GM04503 (cell line): ENCODE data around the gene CYSTM1.
"Not testable (repeated sequence)": the region's sequence is repeated elsewhere in the genome, so short reads cannot be mapped to it uniquely, and the experiment has no call there.

ENCODE experiments used
- DNase-seq: peaks from one replicate; pipeline ENCODE4 v3.0.0-alpha.2; 2012; ENCODE audit warnings: low read depth

The CYSTM1 gene

DNA sequence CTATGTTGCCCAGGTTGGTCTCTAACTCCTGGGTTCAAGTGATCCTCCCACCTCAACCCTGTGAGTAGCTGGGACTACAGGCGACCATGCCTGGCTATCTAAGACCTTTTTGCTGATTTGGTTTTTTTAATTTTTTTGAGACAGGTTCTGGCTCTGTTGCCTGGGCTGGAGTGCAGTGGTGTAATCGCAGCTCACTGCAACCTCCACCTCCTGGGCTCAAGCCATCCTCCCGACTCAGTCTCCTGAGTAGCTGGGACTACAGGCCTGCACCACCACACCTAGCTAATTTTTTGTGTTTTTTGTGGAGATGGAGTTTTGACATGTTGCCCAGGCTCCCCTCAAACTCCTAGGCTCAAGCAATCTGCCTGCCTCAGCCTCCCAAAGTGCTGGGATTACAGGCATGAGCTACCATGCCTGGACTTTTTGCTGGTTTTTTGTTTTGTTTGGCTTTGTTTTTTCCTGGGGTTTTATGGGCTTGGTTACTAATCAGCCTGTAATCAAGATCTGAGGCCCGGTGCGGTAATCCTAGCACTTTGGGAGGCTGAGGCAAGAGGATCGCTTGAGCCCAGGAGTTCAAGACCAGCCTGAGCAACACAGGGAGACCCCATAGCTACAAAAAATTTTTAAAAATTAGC is 3.6 kb downstream of the CYSTM1 start:
- no peak for DNase-seq

DNA sequence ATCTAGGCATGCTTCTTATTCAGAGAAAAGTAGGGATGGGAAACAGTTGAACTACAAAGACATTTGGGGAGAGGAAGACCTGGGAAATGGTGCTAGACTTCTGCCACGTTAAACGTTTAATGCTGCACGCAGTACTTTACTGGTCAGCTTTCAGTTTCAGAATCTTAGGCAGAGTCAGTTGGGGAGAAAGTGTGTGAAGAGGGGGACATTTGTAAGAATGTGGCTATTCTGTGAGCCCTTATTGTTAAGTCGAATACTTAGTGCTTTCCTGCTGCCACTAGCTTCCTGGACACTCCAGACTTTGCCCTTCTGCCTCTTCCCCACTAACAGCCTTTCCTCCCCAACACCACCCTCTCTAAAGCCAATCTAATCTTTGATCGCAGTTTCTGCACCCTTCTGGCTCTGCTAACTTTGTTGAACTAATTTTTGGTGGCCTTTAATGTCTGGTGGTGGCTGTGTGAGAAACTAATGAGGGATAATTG is 6.1 kb downstream of the CYSTM1 start:
- DNase-seq: no peak

DNA sequence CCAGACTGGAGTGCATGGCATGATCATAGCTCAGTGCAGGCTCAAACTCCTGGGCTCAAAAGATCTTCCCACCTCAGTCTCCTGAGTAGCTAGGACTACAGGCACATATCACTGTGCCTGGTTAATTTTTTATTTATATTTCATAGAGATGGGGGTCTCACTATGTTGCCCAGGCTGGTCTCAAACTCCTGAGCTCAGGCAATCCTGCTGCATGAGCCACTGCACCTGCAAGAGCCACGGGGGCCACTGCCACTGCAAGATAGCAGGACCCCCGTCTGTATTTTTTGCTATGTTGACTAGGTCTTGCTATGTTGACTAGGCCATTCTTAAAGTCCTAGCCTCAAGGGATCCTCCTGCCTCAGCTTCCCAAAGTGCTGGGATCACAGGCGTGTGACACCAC is 6.5 kb downstream of the CYSTM1 start:
- no peak for DNase-seq

DNA sequence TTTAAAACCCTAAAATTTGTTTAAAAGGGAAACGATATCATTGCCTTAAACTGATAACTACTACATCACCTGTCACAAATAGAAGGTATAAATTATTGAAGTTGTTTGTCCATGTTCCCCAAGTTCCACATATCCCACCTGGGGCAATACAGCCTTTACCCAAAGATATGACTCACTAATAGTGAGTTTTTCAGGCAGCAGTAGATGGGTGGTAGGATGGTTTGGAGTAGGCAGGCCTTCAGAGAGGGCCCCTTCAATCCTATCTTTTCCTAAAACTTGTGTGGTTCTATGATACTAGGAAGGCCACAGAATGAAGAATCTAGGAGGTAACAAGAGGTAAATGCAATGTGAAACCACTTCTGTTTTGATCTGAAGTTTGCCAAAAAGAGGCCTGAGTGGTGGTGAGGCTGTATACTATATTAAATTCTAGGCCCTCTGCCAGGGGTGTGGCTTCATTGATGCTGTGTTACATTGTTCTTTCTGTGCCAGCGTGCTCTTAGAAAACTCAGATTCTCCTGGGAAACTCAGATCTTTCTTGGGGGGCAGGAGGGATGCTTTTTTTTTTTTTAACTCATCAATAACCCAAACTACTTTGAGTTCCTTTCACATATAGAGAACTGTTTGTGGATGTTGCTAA is 7.2 kb downstream of the CYSTM1 start:
- DNase-seq: no peak

DNA sequence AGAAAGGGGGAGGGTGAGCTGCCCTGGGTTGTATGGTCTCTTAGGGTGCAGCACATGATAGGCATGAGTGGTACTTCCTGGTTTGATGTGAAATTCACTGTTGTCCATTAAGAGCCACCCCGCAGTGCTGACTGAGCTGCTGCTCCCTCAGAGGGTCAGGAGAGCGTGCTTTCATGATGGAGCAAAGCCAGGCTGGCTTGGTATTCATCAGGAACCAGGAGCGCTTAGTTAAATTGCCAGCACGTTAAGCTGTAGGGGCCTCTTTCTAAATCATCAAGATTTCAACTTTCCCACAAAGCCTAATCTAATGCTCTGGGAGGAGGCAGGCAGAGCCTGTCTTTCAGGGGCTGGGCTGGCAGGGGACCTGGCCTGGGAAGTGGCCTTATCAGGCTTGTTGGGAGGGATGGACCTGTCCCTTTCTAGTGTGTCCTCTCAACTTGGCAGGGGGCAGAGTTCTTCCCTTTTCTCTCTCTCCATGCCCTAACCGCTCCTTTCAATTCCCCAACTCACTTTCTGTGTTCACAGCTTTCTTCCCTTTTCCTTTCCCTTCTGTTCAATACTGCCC is 7.9 kb downstream of the CYSTM1 start:
- DNase-seq: peak; percentile 39

DNA sequence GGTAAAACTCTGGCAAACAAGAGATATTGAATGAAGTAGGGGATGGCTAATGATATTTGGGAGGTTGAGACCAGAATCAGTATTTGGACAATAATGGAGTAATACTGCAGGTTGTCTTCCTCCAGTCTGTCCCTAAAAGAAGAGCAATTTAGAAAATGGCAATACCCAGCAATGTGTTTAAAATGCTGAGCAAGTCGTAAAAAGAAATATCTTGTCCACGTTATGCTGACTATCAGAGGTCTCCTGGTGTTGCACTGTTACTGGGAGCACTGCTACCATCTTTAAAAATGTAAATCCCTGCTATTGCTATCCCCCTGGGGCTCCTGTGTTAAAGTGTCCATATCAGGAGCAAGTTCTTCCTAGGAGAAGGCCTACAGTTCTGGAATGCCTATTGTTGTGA is 10.4 kb downstream of the CYSTM1 start:
- DNase-seq: no peak

DNA sequence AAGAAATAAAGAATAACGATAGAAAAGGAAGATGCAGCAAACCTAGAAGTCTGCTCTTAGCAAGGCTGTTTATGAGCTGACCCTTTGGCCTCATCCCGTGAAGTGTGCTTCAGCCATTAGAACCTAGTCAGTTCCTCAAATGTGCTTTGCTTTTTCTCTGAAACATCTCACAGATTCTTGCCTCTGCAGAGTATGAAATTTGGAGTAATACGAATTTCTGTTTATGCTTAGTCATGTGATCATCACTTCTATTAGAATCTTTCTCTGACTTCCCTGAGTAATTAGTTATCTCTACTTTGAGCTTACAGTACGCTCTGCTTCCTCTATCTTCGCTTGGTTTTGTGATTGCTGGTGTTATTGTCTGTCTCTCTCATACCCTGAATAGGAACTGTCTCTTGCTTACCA is 11.3 kb downstream of the CYSTM1 start:
- no peak for DNase-seq

DNA sequence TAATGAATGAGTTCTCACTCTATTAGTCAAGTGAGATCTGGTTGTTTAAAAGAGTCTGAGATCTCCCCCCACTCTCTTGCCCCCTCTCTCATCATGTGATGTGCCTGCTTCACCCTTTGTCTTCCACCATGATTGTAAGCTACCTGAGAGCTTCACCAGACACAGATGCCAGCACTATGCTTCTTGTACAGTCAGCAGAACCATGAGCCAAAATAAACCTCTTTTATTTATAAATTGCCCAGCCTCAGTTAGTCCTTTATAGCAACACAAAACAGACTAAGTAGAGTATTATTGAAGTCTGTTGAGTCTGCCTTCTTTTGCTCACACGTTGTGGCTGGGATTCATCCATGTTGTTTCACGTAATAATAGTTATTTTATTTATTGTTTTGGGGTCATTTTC is 14.3 kb downstream of the CYSTM1 start:
- DNase-seq: no peak

DNA sequence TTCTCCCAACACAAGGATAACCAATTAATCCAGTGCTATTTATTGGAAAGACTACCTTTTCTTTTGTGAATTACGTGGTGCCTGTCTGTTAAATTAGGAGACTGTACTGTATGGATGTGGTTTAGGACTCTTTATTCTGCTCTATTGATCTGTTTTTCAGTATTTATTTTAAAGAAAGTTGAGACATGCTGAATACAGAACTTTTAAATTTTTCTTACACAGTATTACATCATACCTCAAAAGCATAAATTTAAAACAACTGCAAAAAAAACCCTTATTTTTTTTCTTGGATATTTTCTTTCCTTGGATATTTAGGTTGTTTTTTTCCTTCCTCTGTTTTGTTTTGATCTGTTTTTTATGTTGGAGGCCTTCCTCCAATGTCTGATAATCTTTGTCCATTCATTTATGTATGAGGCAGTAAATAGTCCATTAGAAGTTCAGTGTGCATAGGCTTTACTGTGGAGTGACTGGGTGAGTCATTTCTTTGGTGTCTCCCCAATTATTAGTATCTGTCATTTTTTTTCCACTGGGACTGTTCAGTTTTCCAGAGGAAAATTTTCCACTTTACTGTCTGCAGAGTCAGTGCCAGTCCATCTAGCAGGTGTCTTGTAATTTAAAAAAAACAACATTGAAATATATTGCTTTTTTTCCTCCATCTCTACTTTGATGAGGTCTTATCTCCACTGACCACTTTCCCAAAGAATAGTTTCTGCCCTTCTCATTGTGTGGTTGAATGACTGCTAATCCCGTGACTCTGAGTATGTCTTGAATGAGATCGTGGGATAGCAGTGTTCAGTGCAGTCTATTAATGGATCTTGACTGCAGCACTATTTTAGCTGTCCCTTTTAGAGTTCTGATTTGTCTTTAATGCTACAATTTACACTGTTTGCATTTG is 15.2 kb downstream of the CYSTM1 start:
- DNase-seq: no peak

DNA sequence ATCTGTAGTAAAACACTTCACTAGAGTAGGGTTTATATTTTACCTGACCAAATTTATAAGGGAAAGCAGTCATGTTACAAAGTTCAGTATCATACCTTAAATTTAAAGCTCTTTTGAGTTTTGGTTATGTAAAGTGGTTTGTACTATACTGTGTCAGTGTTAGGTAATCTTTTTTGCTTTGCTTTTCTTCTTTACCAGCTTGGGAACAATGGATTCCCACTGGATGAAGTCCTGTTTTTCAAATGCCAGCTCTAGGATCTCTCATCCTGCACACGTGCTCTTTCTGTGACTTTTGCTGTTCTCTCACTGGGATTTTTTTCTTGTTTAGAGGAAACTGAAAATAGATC is 15.9 kb downstream of the CYSTM1 start:
- no peak for DNase-seq

DNA sequence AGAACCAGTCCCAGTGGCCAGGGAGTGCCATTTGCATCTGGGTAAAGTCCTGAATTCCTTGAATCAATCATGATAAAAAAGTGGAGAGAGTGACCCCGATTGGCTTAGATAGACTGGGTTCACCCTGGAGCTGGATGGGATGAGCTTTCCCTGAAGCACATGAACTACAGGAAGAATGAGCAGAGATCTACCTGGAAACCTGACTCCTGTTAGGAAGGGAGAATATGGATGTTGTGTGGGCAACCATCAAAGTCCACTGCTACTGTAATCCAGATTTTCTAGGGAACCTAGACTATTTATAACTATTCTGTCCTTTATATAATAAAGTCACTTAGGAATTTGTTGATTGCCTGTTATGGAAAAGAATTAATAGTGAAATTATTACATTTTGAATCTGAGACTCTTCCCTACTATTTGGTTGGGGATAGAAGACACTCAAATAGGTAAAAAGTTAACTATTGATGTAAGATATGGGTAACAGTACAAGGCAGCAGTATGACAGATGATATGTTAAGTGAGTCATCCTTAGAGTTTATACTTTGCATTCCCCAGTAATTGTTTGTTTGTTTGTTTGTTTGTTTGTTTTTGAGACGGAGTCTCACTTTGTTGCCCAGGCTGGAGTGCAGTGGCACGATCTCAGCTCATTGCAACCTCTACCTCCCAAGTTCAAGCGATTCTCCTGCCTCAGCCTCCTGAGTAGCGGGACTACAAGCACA is 17.9 kb downstream of the CYSTM1 start:
- DNase-seq: no peak

DNA sequence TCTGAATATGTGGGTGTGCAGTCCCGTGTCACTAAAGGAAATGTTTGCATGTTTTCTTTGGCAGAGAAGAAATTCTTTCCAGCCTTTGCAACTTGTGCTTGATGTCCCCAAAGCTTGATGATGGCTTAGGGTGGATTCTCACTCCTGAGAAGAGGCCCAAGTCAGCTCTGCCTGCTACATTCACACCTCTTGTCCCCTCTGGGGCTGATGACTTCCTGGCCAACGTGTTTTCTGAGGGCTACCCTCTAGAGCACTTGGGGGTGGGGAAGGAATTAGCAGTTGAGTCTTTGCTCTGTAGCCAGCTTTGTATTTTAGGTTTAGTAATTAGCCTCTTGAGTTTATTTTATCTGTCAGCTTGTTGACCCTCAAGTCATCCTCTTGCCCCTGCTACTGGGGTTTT is 19.7 kb downstream of the CYSTM1 start:
- no peak for DNase-seq

DNA sequence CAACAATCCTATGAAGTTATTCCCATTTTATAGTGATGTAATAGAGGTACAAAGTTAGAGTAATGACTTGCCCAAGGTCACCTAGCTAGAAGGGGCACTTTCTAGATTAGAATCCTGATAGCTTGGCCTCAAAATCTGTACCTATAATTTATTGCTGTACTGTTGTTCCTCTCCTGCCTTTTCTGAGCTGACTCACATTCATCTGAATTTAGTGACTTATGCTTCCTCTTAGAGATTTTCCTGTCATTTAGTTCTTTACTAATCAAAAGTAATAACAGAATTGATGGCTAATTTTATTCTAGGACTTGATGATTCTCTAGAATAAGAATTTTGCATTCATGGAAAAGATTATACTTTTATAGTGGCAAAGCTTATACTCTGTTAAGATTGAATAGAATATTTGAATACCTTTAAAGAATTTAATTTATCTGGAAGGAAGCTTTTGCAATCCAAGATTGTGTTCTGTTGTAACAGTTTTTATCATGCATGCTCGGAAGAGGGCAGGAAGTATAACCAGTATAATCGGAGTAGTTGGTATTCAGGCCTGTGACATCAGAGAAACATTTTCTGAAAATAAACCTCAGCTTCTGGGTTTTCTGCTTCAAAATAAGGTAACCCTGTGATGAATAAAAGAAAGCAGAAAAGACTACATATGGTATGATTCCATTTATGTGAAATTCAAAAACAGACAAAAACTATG is 21.3 kb downstream of the CYSTM1 start:
- DNase-seq: no peak

DNA sequence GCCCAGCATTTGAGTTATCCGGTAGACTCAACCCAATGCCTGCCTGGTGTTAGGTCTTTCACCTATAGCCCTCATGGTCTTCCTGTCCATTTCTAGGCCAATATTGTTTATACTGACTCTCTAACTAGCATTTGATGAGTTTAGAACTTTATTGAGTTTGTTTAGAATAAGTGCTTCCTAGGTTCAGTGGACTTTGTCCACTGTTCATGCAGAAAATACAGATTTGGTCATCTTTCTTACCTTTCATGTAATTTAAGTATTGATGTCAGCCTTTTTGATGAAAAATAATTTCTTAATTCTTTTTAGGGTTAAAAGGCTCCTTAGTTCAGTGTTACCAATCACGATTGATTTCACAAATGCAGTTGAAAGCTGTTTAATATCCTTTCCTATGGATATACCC is 22.0 kb downstream of the CYSTM1 start:
- no peak for DNase-seq

DNA sequence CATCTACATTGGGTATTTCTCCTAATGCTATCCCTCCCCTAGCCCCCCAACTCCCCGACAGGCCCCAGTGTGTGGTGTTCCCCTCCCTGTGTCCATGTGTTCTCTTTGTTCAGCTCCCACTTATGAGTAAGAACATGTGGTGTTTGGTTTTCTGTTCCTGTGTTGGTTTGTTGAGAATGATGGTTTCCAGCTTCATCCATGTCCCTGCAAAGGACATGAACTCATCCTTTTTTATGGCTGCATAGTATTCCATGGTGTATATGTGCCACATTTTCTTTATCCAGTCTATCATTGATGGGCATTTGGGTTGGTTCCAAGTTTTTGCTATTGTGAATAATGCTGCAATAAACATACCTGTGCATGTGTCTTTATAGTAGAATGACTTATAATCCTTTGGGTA is 23.9 kb downstream of the CYSTM1 start:
- not testable (repeated sequence) for DNase-seq

DNA sequence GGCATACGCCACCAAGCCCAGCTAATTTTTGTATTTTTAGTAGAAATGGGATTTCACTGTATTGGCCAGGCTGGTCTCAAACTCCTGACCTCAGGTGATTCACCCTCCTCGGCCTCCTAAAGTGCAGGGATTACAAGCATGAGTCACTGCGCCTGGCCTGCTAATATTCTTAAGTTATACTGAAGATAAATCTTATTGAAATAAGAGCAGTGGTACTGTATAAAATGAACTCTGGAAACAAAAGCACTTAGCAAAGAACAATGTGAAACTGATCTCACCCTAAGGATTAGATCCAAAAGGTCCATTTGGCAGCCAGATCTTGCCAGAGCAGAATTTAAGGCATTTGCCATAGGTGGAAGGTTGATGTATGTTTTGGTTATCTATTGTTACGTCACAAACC is 27.1 kb downstream of the CYSTM1 start:
- no peak for DNase-seq

DNA sequence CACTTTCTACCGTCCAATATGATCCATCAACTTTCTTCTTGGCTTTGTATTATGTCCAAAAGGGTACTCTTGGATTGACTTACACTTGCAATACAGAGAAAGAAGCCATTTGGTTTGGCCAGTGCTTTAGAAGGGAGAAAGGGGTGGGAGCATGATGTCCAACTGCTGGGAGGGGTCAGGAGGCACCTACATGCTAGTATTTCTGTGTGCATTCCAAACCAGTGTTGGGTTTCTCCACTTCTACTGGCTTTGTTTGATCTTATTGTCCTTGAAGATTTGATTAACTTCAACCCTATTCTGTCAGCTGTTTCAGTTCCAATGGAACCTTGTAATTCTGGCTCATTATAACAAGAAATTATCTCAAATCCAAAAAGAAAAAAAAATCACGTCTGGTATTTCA is 27.6 kb downstream of the CYSTM1 start:
- no peak for DNase-seq

DNA sequence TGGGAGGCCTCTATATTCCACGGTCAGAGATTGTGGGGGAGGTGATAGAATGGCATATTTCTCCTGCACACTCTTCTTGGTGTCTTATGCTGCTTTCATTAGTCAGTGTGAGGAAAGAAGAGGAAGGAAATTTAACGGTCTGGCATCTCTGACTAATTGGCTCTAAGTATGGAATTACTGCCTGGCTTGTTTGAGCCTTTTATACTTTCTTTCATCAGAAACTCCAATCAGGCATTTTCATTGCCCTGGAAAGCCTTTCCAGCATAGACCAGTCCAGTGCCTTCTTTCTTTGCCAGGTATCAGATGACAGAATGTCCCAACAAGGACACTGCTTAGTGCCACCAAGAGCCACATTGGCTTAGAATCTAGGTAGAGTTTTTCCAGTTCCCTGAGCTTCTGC is 30.2 kb downstream of the CYSTM1 start:
- DNase-seq: no peak

DNA sequence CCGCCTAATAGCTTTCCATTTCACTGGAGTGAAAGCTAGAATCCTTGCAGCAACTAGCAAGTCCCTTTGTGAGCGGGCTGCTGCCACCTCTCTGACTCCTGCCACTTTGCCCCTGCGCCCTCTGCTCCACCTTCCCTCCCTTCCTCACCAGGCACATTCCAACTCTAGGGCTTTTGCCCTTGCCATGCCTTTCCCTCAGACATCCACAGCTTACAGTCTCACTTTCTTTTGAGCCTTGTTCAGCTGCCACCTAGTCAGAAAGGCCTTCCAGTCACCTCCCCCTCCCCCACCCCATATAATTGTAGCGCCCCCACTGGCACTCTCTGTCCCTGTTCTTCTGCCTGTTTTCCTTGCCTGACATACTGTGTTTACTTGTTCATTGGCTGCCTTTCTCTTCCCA is 31.0 kb downstream of the CYSTM1 start:
- no peak for DNase-seq

DNA sequence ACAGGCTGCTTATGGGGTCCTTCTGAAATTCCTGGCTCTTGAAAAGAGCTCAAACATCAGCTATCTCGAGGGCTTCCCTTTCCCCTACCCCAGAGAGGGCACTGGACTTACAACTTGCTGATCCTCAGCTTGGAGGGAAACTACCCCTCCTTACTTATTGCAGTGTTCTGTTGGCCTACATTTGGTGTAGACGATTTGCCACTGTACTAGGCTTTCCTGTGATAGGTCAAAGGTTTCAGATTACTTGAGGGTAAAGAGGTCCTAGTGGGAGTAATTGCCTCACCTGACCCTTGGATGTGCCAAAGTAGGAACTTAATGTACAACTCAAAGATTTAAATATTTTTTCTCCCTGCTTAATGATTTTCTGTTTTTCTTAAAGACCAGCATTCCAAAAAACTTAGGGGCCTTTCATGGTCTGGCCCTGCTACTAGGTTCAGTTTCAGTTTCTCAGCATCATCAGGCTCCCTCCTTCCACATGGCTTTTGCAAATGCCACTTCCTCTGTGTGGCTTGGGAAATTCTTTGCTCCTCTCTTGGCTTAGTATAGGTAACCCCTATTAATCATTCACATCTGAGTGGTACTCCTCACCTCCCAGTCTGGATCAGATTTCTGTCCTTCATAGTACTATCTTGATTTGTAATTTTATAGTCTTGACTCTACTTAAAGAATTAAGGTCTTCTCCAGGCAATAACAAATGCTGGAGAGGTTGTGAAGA is 32.4 kb downstream of the CYSTM1 start:
- DNase-seq: no peak

DNA sequence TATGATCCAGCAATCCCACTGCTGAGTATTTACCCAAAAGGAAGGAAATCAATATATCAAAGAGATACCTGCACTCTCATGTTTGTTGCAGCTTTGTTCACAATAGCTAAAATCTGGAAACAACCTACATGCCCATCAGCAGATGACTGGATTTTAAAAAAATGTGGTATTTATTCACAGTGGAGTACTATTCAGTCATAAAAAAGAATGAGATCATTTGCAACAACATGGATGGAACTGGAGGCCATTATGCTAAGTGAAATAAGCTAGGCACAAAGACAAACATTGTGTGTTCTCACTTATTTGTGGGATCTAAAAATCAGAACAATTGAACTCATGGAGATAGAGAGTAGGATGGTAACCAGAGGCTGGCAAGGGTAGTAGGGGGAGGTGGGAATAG is 33.1 kb downstream of the CYSTM1 start:
- DNase-seq: no peak
